Measurements from ENCODE around the gene ID4. TPM values are rescaled to one million over a fixed set of nuclear protein-coding genes. Genes with fewer than 3 reads are reported as not detected.

ID4 gene
- total RNA-seq, 1 donor from 2014 or later, result 6.3 TPM

- peak; percentile 40 for DNase-seq
- Mint-ChIP-seq H3K4me1 (ENCODE audit: low read depth, unreplicated experiment) (no peaks in the 10 kb centered on the region), H3K36me3 (ENCODE audit: unreplicated experiment) (no peaks in the 10 kb centered on the region), H3K4me3 (ENCODE audit: unreplicated experiment) (no peak overlapping the region), H3K9me3 (ENCODE audit: unreplicated experiment) (no peaks in the 10 kb centered on the region), H3K27me3 (ENCODE audit: unreplicated experiment) (peaks cover 2% of the 10 kb centered on the region), H3K27ac (ENCODE audit: unreplicated experiment) (no peak overlapping the region)
- TF ChIP-seq CTCF (IDR thresholded peaks at IDR 0.05; ENCODE audit: partially characterized antibody, unreplicated experiment), result peak; percentile 29
These were observed 35.9 kb downstream of the ID4 start for GRCh38 chr6:19873031-19873430.

GRCh38 chr6:19876672-19877071 is 39.5 kb downstream of the ID4 start:
- peak overlapping the region; percentile 26 for H3K4me3 Mint-ChIP-seq (ENCODE audit: unreplicated experiment)
- H3K27ac Mint-ChIP-seq (ENCODE audit: unreplicated experiment), result no peak overlapping the region
- no peaks in the 10 kb centered on the region for H3K9me3 Mint-ChIP-seq (ENCODE audit: unreplicated experiment)
- DNase-seq, result no peak
- TF ChIP-seq CTCF (IDR thresholded peaks at IDR 0.05; ENCODE audit: partially characterized antibody, unreplicated experiment), result no peak
- no peaks in the 10 kb centered on the region for H3K36me3 Mint-ChIP-seq (ENCODE audit: unreplicated experiment)
- no peaks in the 10 kb centered on the region for H3K4me1 Mint-ChIP-seq (ENCODE audit: low read depth, unreplicated experiment)
- H3K27me3 Mint-ChIP-seq (ENCODE audit: unreplicated experiment), result peaks cover 2% of the 10 kb centered on the region

- no peak overlapping the region for H3K27ac Mint-ChIP-seq (ENCODE audit: unreplicated experiment)
- no peak for DNase-seq
- no peak for TF ChIP-seq CTCF (IDR thresholded peaks at IDR 0.05; ENCODE audit: partially characterized antibody, unreplicated experiment)
These were observed 42.5 kb downstream of the ID4 start for GRCh38 chr6:19879663-19880062.

GRCh38 chr6:19880066-19880465 is 42.9 kb downstream of the ID4 start:
- Mint-ChIP-seq H3K9me3 (ENCODE audit: unreplicated experiment) (no peaks in the 10 kb centered on the region), H3K27me3 (ENCODE audit: unreplicated experiment) (peaks cover 2% of the 10 kb centered on the region), H3K4me1 (ENCODE audit: low read depth, unreplicated experiment) (no peaks in the 10 kb centered on the region), H3K27ac (ENCODE audit: unreplicated experiment) (no peak overlapping the region), H3K4me3 (ENCODE audit: unreplicated experiment) (no peak overlapping the region), H3K36me3 (ENCODE audit: unreplicated experiment) (no peaks in the 10 kb centered on the region)
- TF ChIP-seq CTCF (IDR thresholded peaks at IDR 0.05; ENCODE audit: partially characterized antibody, unreplicated experiment), result no peak
- DNase-seq, result no peak

More at GRCh38 chr6:19879663-19880062, 42.5 kb downstream of the ID4 start:
- H3K27me3 Mint-ChIP-seq (ENCODE audit: unreplicated experiment), result peaks cover 2% of the 10 kb centered on the region
- H3K4me1 Mint-ChIP-seq (ENCODE audit: low read depth, unreplicated experiment), result no peaks in the 10 kb centered on the region
- no peaks in the 10 kb centered on the region for H3K36me3 Mint-ChIP-seq (ENCODE audit: unreplicated experiment)
- no peaks in the 10 kb centered on the region for H3K9me3 Mint-ChIP-seq (ENCODE audit: unreplicated experiment)
- no peak overlapping the region for H3K4me3 Mint-ChIP-seq (ENCODE audit: unreplicated experiment)

GRCh38 chr6:19891451-19891850 is 54.3 kb downstream of the ID4 start:
- Mint-ChIP-seq H3K9me3 (ENCODE audit: unreplicated experiment) (no peaks in the 10 kb centered on the region), H3K4me3 (ENCODE audit: unreplicated experiment) (no peak overlapping the region), H3K27me3 (ENCODE audit: unreplicated experiment) (no peaks in the 10 kb centered on the region), H3K27ac (ENCODE audit: unreplicated experiment) (no peak overlapping the region), H3K36me3 (ENCODE audit: unreplicated experiment) (no peaks in the 10 kb centered on the region), H3K4me1 (ENCODE audit: low read depth, unreplicated experiment) (no peaks in the 10 kb centered on the region)
- DNase-seq, result no peak
- no peak for TF ChIP-seq CTCF (IDR thresholded peaks at IDR 0.05; ENCODE audit: partially characterized antibody, unreplicated experiment)

Measured in glutamatergic neuron (in vitro differentiated cells).